GM12878 (cell line): ENCODE measurements around the gene NSMCE1. TPM values are rescaled to one million over a fixed set of nuclear protein-coding genes. Genes with fewer than 3 reads are reported as not detected.

Experiments used
- BACH1 ChIP-seq: fragments of 450-650 bp; IDR thresholded peaks from 2 replicates; pipeline ENCODE4 v1.6.1; 2017; ENCODE audit warnings: mild to moderate bottlenecking, borderline replicate concordance
- CREB1 ChIP-seq: IDR thresholded peaks from 2 replicates; pipeline ENCODE4 v1.6.1; 2012; ENCODE audit warnings: low read depth, mild to moderate bottlenecking, inconsistent platforms
- EZH2 ChIP-seq: IDR thresholded peaks from 2 replicates; pipeline ENCODE4 v1.6.1; 2012; ENCODE audit warnings: low read depth, mild to moderate bottlenecking, control low read depth, inconsistent platforms, low read length, borderline replicate concordance; ENCODE audit not compliant: control insufficient read depth
- GATAD2B ChIP-seq: fragments of 450-650 bp; conservative IDR thresholded peaks from 2 replicates; pipeline ENCODE4 v1.6.1; 2017; ENCODE audit warnings: low read depth, mild to moderate bottlenecking, moderate library complexity
- NBN ChIP-seq: fragments of 450-650 bp; IDR thresholded peaks from 2 replicates; pipeline ENCODE4 v1.6.1; 2016
- POLR2A ChIP-seq: IDR thresholded peaks from 2 replicates; pipeline ENCODE4 v1.6.1; 2011; ENCODE audit warnings: low read depth, mild to moderate bottlenecking, low read length
- POLR2AphosphoS2 ChIP-seq: IDR thresholded peaks from 2 replicates; pipeline ENCODE4 v1.6.1; 2011; ENCODE audit warnings: low read depth, mild to moderate bottlenecking, low read length, improper control_type of control experiment, moderate library complexity
- RELB ChIP-seq: fragments of 450-650 bp; IDR thresholded peaks from 2 replicates; pipeline ENCODE4 v1.6.1; 2017; ENCODE audit warnings: low read depth, mild to moderate bottlenecking, moderate library complexity
- RFX5 ChIP-seq: IDR thresholded peaks from 2 replicates; pipeline ENCODE4 v1.6.1; 2011; ENCODE audit warnings: low read depth, low read length, improper control_type of control experiment
- SMARCA5 ChIP-seq: fragments of 450-650 bp; IDR thresholded peaks from 2 replicates; pipeline ENCODE4 v1.6.1; 2017; ENCODE audit warnings: mild to moderate bottlenecking
- SPI1 ChIP-seq: IDR thresholded peaks from 2 replicates; pipeline ENCODE4 v1.6.1; 2011; ENCODE audit warnings: low read depth, mild to moderate bottlenecking, low read length, moderate library complexity, borderline replicate concordance; ENCODE audit not compliant: insufficient read depth
- TAF1 ChIP-seq: IDR thresholded peaks from 2 replicates; pipeline ENCODE4 v1.6.1; 2011; ENCODE audit warnings: mild to moderate bottlenecking, low read depth, low read length, borderline replicate concordance
- USF2 ChIP-seq: IDR thresholded peaks from 2 replicates; pipeline ENCODE4 v1.6.1; 2011; ENCODE audit warnings: low read depth, low read length, improper control_type of control experiment, borderline replicate concordance
- ZBTB11 ChIP-seq: fragments of 450-650 bp; formaldehyde crosslinking; IDR thresholded peaks from 2 replicates; pipeline ENCODE4 v1.5.0; 2022; ENCODE audit warnings: mild to moderate bottlenecking, missing genetic modification characterization
- ZNF24 ChIP-seq: fragments of 450-650 bp; IDR thresholded peaks from 2 replicates; pipeline ENCODE4 v1.6.1; 2017; ENCODE audit warnings: antibody characterized with exemption, mild to moderate bottlenecking
- polyA plus RNA-seq, 11 experiments: library from polyadenylated mRNA; depleted of rRNA in 4 of 11; unstranded in 6 of 11; stranded (reverse) in 5 of 11; fragments of >200 nt; fragmentation: Nextera tagmentation in 4 of 11; fragmentation: Illumina TruSeq in 1 of 11; extraction: Ambion mirVana in 4 of 11; extraction: Trizol in 1 of 11; gene quantifications; 1 replicate in 1 of 11; 2 replicates in 10 of 11; pipeline versions ENCODE4 v1.2.1 to v1.2.3, GENCODE V29; 2011 to 2016; ENCODE audit warnings: inconsistent platforms in 2 of 11, missing spikeins in 2 of 11, low read depth in 1 of 11
- total RNA-seq, 4 experiments: library from RNA; depleted of rRNA in 3 of 4; stranded (reverse); fragments of >200 nt in 3 of 4; fragmentation: Illumina TruSeq in 1 of 4; extraction: Trizol in 1 of 4; gene quantifications; 2 replicates each; pipeline versions ENCODE4 v1.2.1 to v1.2.3, GENCODE V29; 2013 to 2021

The NSMCE1 gene
- total and polyA plus RNA-seq, 10 of the 15 experiments (the other 5 are each of a cell fraction or from before 2014, with no cell fraction given): 54.0 to 214 (median 71.4) TPM

GRCh38 chr16:27313422-27314160 is 45.0 kb upstream of the NSMCE1 start, which contains the start of gene IL4R (continued):
- TF ChIP-seq ZNF24 (no peak), SPI1 (no peak), POLR2AphosphoS2 (no peak), POLR2A (peak; percentile 82), GATAD2B (peak; percentile 92), EZH2 (no peak), RFX5 (no peak), CREB1 (no peak), RELB (no peak), BACH1 (peak; percentile 55; the same call in 1 of the 2 replicates), NBN (no peak), ZBTB11 (CRISPR knock-in tag) (no peak), TAF1 (peak; percentile 14; the same call in 1 of the 2 replicates), USF2 (no peak), SMARCA5 (peak; percentile 32; the same call in 1 of the 2 replicates)
